GM18511 (cell line): ENCODE results near the gene EPS15.
"Not testable (repeated sequence)": the region's sequence is repeated elsewhere in the genome, so short reads cannot be mapped to it uniquely, and the experiment has no call there.

ENCODE experiments used
- ATAC-seq: cut with Tn5 transposase; IDR thresholded peaks from one replicate; pipeline ENCODE4 v1.9.1; 2021; ENCODE audit warnings: mild to moderate bottlenecking, moderate library complexity; ENCODE audit not compliant: unreplicated experiment

The EPS15 gene

GRCh38 chr1:51474832-51475620 lies 44.0 kb downstream of the EPS15 start:
- not testable (repeated sequence) for ATAC-seq

- no peak for ATAC-seq
These were observed 45.5 kb downstream of the EPS15 start for GRCh38 chr1:51473331-51474115.

- ATAC-seq: no peak
These were observed 46.7 kb downstream of the EPS15 start for GRCh38 chr1:51472359-51472758.

GRCh38 chr1:51469518-51469917 lies 49.5 kb downstream of the EPS15 start:
- no peak for ATAC-seq

GRCh38 chr1:51464828-51465227 lies 54.2 kb downstream of the EPS15 start:
- ATAC-seq: no peak

GRCh38 chr1:51463561-51463960 lies 55.5 kb downstream of the EPS15 start:
- no peak for ATAC-seq

GRCh38 chr1:51462289-51462688 lies 56.8 kb downstream of the EPS15 start:
- not testable (repeated sequence) for ATAC-seq

GRCh38 chr1:51454554-51454953 lies 64.5 kb downstream of the EPS15 start:
- ATAC-seq: no peak

- ATAC-seq: no peak
These were observed 66.1 kb downstream of the EPS15 start for GRCh38 chr1:51453010-51453409.

- ATAC-seq: not testable (repeated sequence)
These were observed 70.1 kb downstream of the EPS15 start for GRCh38 chr1:51448844-51449454.

- ATAC-seq: no peak
These were observed 73.5 kb downstream of the EPS15 start for GRCh38 chr1:51445351-51446090.

- no peak for ATAC-seq
These were observed 74.4 kb downstream of the EPS15 start for GRCh38 chr1:51444534-51445192.

GRCh38 chr1:51444096-51444495 lies 75.0 kb downstream of the EPS15 start:
- no peak for ATAC-seq

- ATAC-seq: no peak
These were observed 75.5 kb downstream of the EPS15 start for GRCh38 chr1:51443555-51443954.

GRCh38 chr1:51442616-51443015 lies 76.5 kb downstream of the EPS15 start:
- ATAC-seq: peak; percentile 47

- ATAC-seq: peak; percentile 34
These were observed 76.9 kb downstream of the EPS15 start for GRCh38 chr1:51442198-51442597.

GRCh38 chr1:51439895-51440294 lies 79.2 kb downstream of the EPS15 start:
- ATAC-seq: no peak

GRCh38 chr1:51439053-51439452 lies 80.0 kb downstream of the EPS15 start:
- no peak for ATAC-seq

GRCh38 chr1:51437391-51437790 lies 81.7 kb downstream of the EPS15 start:
- not testable (repeated sequence) for ATAC-seq

GRCh38 chr1:51435878-51436277 lies 83.2 kb downstream of the EPS15 start:
- no peak for ATAC-seq
